A549 treated with AZD9567 at 1 μM for 4 hours (cell line): ENCODE measurements around the gene IL1F10. TPM values are rescaled to one million over a fixed set of nuclear protein-coding genes. Genes with fewer than 3 reads are reported as not detected.

Experiments
- total RNA-seq: library from RNA; stranded (reverse); fragments of 200-300 nt; extraction: Qiagen RNA extraction; gene quantifications from 5 replicates; pipeline ENCODE4 v1.2.3, GENCODE V29; 2022; ENCODE audit not compliant: insufficient read depth

IL1F10 gene, protein sequence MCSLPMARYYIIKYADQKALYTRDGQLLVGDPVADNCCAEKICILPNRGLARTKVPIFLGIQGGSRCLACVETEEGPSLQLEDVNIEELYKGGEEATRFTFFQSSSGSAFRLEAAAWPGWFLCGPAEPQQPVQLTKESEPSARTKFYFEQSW
- total RNA-seq: not detected in 5 replicates

GRCh38 chr2:113067681-113068080 is at the start of gene IL1F10:
Gene IL1F10 (plus strand): TSS chr2:113067970. CDS start chr2:113072739, 4,769 bp downstream.

DNA sequence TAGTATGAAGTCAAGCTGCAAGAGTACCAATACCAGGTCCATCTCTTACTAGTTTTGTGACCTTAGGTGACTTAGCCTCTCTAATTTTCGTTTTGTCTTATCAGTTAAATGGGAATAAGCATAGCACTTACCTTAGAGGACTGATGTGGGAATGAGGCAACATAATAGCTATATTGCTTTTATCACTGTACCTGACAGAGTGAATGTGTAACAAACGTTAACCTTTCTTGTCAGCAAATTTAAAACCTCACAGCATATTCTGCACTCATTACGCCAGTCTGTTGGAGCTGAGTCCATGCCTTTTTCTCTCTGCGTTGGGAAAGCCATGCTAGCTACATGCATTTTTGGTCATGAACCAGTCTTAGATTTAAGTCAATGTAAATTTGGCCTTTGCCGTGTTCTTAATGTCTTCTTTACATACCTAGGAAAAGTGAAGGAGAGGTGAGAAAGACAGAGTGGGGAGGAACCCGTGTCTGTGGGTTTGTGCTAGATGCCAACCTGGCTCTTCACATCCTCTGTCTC is 15.3 kb upstream of the IL1F10 start, which contains the start of gene IL36B:
TSS of gene IL36B (minus strand) at position 472 of the 522 bp plus-strand sequence.

GRCh38 chr2:113058998-113059960 is 8.5 kb upstream of the IL1F10 start, which contains the start of gene IL36RN:
Gene IL36RN (plus strand): TSS chr2:113059198. CDS start chr2:113059439, 241 bp downstream.

Other genes starting within 250 kb of the IL1F10 start
- 0.08 to 0.27 TPM (median 0.13 TPM) in 4 of 5 replicates, not detected in the other for gene IL1B, start 231.2 kb upstream of the IL1F10 start, total RNA-seq
- gene IL37, start 156.8 kb upstream of the IL1F10 start, total RNA-seq: not detected in 5 replicates
- gene IL36G, start 90.0 kb upstream of the IL1F10 start, total RNA-seq: 0.16 TPM in 1 of 5 replicates, not detected in the others
- gene IL36A, start 62.5 kb upstream of the IL1F10 start, total RNA-seq: not detected in 5 replicates
- gene IL36B, start 15.1 kb upstream of the IL1F10 start, total RNA-seq: 0.10 to 0.17 TPM (median 0.15 TPM) in 3 of 5 replicates, not detected in the others
- 0.02 TPM in 1 of 5 replicates, not detected in the others for gene IL36RN, start 8.8 kb upstream of the IL1F10 start, total RNA-seq
- 0.18 to 0.39 TPM (median 0.32 TPM) in 4 of 5 replicates, not detected in the other for gene IL1RN, start 59.6 kb downstream of the IL1F10 start, total RNA-seq
- 8.6 to 12.8 TPM (median 10.3 TPM) in 5 replicates for gene PSD4, start 106.0 kb downstream of the IL1F10 start, total RNA-seq
- 0.50 to 0.86 TPM (median 0.64 TPM) in 4 of 5 replicates, not detected in the other for gene PAX8, start 211.0 kb downstream of the IL1F10 start, total RNA-seq